Nephron (organoid): ENCODE measurements around the gene TXNDC17.

Experiments used
- H3K27ac Mint-ChIP-seq, 3 experiments: 2 replicates each; pipeline ENCODE4 v1.8.0; 2020; ENCODE audit warnings: mixed read lengths in 3 of 3, mild to moderate bottlenecking in 2 of 3, moderate library complexity in 1 of 3
- H3K27me3 Mint-ChIP-seq: 2 replicates; pipeline ENCODE4 v1.8.0; 2021; ENCODE audit warnings: low read depth, mild to moderate bottlenecking, moderate library complexity, mixed read lengths
- H3K36me3 Mint-ChIP-seq: 2 replicates; pipeline ENCODE4 v1.8.0; 2020; ENCODE audit warnings: low read depth, mixed read lengths
- H3K4me1 Mint-ChIP-seq: 2 replicates; pipeline ENCODE4 v1.8.0; 2020; ENCODE audit warnings: mixed read lengths
- H3K4me3 Mint-ChIP-seq, 3 experiments: 2 replicates each; pipeline ENCODE4 v1.8.0; 2020; ENCODE audit warnings: mild to moderate bottlenecking in 3 of 3, mixed read lengths in 3 of 3, moderate library complexity in 2 of 3
- H3K9me3 Mint-ChIP-seq: 2 replicates; pipeline ENCODE4 v1.8.0; 2020; ENCODE audit warnings: mixed read lengths
- TF ChIP-seq, protein P1 (sequence below), 3 experiments: fragments of 200-600 bp; sonication (generic); IDR thresholded peaks; one replicate each; pipeline ENCODE4 v1.5.0; 2021; ENCODE audit warnings: antibody characterized with exemption in 3 of 3; ENCODE audit not compliant: unreplicated experiment in 3 of 3

Gene TXNDC17

DNA sequence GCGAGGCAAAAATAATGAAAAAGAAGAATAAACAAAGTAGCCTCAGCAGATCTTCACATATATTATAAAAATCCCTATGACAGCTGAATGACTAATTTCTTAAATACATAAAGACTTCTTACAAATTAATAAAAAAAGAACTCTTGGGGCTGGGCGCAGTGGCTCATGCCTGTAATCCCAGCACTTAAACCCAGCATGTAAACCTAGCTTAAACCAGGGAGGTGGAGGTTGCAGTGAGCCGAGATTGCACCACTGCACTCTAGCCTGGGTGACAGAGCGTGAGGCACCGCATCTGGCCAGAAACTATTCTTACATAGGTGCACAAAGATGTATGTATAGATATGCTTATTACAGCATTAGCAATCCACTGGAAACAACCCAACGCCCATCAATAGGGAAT, 38.4 kb downstream of the TXNDC17 start:
- TF ChIP-seq, protein P1, sequence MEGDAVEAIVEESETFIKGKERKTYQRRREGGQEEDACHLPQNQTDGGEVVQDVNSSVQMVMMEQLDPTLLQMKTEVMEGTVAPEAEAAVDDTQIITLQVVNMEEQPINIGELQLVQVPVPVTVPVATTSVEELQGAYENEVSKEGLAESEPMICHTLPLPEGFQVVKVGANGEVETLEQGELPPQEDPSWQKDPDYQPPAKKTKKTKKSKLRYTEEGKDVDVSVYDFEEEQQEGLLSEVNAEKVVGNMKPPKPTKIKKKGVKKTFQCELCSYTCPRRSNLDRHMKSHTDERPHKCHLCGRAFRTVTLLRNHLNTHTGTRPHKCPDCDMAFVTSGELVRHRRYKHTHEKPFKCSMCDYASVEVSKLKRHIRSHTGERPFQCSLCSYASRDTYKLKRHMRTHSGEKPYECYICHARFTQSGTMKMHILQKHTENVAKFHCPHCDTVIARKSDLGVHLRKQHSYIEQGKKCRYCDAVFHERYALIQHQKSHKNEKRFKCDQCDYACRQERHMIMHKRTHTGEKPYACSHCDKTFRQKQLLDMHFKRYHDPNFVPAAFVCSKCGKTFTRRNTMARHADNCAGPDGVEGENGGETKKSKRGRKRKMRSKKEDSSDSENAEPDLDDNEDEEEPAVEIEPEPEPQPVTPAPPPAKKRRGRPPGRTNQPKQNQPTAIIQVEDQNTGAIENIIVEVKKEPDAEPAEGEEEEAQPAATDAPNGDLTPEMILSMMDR (IDR thresholded peaks at IDR 0.05; ENCODE audit: unreplicated experiment in 3 of 3) = no peak
- no peak overlapping the region for H3K4me3 Mint-ChIP-seq
- H3K4me1 Mint-ChIP-seq = no peaks in the 10 kb centered on the region
- no peaks in the 10 kb centered on the region for H3K9me3 Mint-ChIP-seq
- H3K27ac Mint-ChIP-seq = no peak overlapping the region
- H3K36me3 Mint-ChIP-seq = no peaks in the 10 kb centered on the region
- H3K27me3 Mint-ChIP-seq = peaks cover 27% of the 10 kb centered on the region

DNA sequence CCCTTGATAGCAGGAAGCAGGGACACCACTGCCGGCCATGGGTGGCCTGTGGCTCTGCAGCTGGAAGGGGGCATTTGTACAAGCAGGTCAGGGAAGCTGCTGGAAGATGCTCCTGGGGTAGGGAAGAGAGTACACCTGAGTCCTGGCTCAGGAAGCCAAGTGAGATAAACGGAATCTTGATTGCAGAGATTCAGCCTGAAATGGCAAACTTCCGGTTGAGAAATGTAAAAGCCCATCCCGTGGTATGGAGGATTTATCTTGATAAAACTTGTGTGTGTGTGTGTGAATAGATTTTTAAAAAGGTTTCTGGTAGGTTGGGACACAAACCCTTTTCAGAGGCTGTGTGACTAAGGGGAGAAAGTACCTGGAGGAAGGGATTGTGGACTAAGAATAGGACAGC, 40.3 kb downstream of the TXNDC17 start:
- TF ChIP-seq, protein P1 (IDR thresholded peaks at IDR 0.05; ENCODE audit: unreplicated experiment in 3 of 3) = no peak
- H3K4me3 Mint-ChIP-seq = no peak overlapping the region
- H3K27me3 Mint-ChIP-seq = peaks cover 35% of the 10 kb centered on the region
- H3K9me3 Mint-ChIP-seq = no peaks in the 10 kb centered on the region
- no peak overlapping the region for H3K27ac Mint-ChIP-seq
- H3K4me1 Mint-ChIP-seq = no peaks in the 10 kb centered on the region
- H3K36me3 Mint-ChIP-seq = no peaks in the 10 kb centered on the region

DNA sequence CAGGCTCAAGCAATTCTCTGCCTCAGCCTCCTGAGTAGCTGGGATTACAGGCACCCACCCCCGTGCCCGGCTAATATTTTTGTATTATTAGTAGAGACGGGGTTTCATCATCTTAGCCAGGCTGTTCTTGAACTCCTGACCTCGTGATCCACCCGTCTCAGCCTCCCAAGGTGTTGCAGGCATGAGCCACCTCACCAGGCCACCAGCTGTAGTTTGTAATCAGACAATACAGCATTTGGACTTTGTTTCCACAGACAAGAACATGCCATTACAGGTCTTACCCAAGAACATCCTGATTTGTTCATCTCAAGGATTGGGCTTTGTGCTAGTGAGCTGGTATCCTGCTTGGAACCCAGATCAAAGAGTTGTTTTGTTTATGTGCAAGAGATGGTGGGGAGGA, 40.8 kb downstream of the TXNDC17 start:
- Mint-ChIP-seq H3K4me1 (no peaks in the 10 kb centered on the region), H3K9me3 (no peaks in the 10 kb centered on the region), H3K4me3 (no peak overlapping the region), H3K27me3 (peaks cover 37% of the 10 kb centered on the region), H3K27ac (no peak overlapping the region), H3K36me3 (no peaks in the 10 kb centered on the region)
- TF ChIP-seq, protein P1 (IDR thresholded peaks at IDR 0.05; ENCODE audit: unreplicated experiment in 3 of 3) = no peak

GRCh38 chr17:6682339-6682738, 41.5 kb downstream of the TXNDC17 start:
- no peaks in the 10 kb centered on the region for H3K9me3 Mint-ChIP-seq
- H3K27me3 Mint-ChIP-seq = peaks cover 43% of the 10 kb centered on the region
- no peak overlapping the region for H3K4me3 Mint-ChIP-seq
- H3K27ac Mint-ChIP-seq = no peak overlapping the region
- TF ChIP-seq, protein P1 (IDR thresholded peaks at IDR 0.05; ENCODE audit: unreplicated experiment in 3 of 3) = no peak
- H3K4me1 Mint-ChIP-seq = no peaks in the 10 kb centered on the region
- H3K36me3 Mint-ChIP-seq = no peaks in the 10 kb centered on the region

DNA sequence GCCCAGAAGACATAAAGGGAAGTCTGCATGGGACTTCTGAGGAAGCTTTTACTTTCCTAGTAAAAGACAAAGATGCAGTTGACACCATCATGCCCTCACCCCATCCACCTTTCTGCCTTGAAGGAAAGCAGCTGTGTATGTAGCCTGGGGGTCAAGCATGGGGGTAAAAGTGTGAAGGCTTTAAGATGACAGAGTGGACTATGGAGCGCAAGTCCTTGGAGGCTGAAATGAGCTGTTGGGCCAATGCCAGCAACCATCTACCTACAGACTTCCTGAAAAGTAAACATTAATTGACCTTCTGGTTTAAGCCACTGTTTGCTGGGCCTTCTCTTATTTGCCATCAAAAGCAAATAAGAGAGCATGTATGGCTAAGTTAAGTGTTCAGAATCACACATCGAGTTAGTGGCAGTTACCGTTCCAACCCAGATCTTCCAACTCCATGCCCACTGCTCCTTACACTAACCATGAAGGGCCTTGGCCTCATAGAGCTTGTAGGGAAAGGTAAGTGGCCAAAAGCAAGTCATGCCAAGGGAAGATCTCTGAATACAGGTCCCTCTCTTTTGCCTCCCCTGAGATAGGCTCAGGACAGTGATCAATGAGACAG, 42.3 kb downstream of the TXNDC17 start:
- Mint-ChIP-seq H3K27ac (no peak overlapping the region), H3K4me1 (no peaks in the 10 kb centered on the region), H3K27me3 (peaks cover 38% of the 10 kb centered on the region), H3K36me3 (no peaks in the 10 kb centered on the region), H3K9me3 (no peaks in the 10 kb centered on the region), H3K4me3 (no peak overlapping the region)
- TF ChIP-seq, protein P1 (IDR thresholded peaks at IDR 0.05; ENCODE audit: unreplicated experiment in 3 of 3) = no peak

DNA sequence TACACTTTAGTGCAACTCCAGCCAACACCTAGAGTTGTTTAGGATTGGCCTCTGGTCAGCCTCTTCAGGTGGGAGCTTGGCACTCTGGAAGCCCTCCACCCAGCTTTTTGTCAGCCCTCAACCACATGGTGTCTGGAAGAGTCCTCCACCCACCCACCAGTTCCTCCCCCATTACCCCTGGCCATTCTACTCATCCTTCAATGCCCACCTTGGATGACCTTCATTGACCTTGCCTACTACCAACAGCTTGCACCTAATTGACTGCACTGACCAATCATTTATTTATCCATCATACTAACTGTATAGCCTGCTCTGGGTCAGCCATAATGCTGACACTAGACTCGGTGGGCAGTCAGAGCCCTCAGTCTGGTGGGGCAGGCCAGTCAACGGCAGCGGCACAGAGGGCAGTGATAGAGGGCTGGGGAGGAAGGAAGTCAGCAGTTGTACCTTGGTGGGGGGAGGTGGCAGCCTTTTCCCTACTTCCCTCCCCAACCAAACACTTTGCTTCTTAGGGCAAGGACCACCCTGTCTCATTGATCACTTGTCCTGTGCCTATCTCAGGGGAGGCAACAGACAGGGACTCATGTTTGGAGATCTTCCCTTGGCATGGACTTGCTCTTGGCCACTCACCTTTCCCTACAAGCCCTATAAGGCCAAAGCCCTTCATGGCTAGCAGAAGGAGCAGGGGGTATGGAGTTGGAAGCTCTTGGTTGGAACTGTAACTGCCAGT, 43.0 kb downstream of the TXNDC17 start:
- Mint-ChIP-seq H3K9me3 (no peaks in the 10 kb centered on the region), H3K4me1 (no peaks in the 10 kb centered on the region), H3K36me3 (no peaks in the 10 kb centered on the region), H3K27ac (no peak overlapping the region), H3K27me3 (peaks cover 31% of the 10 kb centered on the region), H3K4me3 (no peak overlapping the region)
- TF ChIP-seq, protein P1 (IDR thresholded peaks at IDR 0.05; ENCODE audit: unreplicated experiment in 3 of 3) = no peak
